HG02973 (cell line): ENCODE results near the gene ITGAX.
"Not testable (repeated sequence)": the region's sequence is repeated elsewhere in the genome, so short reads cannot be mapped to it uniquely, and the experiment has no call there.

Experiments used
- ATAC-seq: cut with Tn5 transposase; IDR thresholded peaks from one replicate; pipeline ENCODE4 v1.9.1; 2021; ENCODE audit warnings: moderate library complexity; ENCODE audit not compliant: unreplicated experiment

The ITGAX gene

GRCh38 chr16:31354394-31355291 is at the start of gene ITGAX:
Gene ITGAX, plus strand, starts transcription at chr16:31355176. Its CDS starts 79 bp downstream, at chr16:31355255.
- peak; percentile 60 for ATAC-seq

- ATAC-seq: no peak
These were observed 49.8 kb upstream of the ITGAX start for GRCh38 chr16:31305219-31305618.

GRCh38 chr16:31308381-31308780 is 46.6 kb upstream of the ITGAX start:
- not testable (repeated sequence) for ATAC-seq

- no peak for ATAC-seq
These were observed 32.5 kb upstream of the ITGAX start for GRCh38 chr16:31322500-31322899.

- no peak for ATAC-seq
These were observed 30.9 kb upstream of the ITGAX start for GRCh38 chr16:31323959-31324629.

- no peak for ATAC-seq
These were observed 29.8 kb upstream of the ITGAX start for GRCh38 chr16:31325171-31325570.

GRCh38 chr16:31327646-31328225 is 27.2 kb upstream of the ITGAX start:
- no peak for ATAC-seq

- ATAC-seq: no peak
These were observed 26.5 kb upstream of the ITGAX start for GRCh38 chr16:31328322-31329052.

GRCh38 chr16:31329671-31330552 is 25.1 kb upstream of the ITGAX start:
- no peak for ATAC-seq

GRCh38 chr16:31330553-31330890 is 24.5 kb upstream of the ITGAX start:
- ATAC-seq: no peak

GRCh38 chr16:31331141-31331764 is 23.7 kb upstream of the ITGAX start:
- ATAC-seq: no peak

- no peak for ATAC-seq
These were observed 23.1 kb upstream of the ITGAX start for GRCh38 chr16:31331807-31332301.

- no peak for ATAC-seq
These were observed 22.4 kb upstream of the ITGAX start for GRCh38 chr16:31332544-31332943.

GRCh38 chr16:31333686-31334649 is 21.0 kb upstream of the ITGAX start:
- ATAC-seq: no peak

GRCh38 chr16:31334934-31335333 is 20.0 kb upstream of the ITGAX start:
- ATAC-seq: no peak

GRCh38 chr16:31335431-31335830 is 19.5 kb upstream of the ITGAX start:
- no peak for ATAC-seq

GRCh38 chr16:31338166-31338685 is 16.8 kb upstream of the ITGAX start:
- not testable (repeated sequence) for ATAC-seq

GRCh38 chr16:31344712-31345111 is 10.3 kb upstream of the ITGAX start:
- peak; percentile 77 for ATAC-seq
